Hippocampal formation (tissue), 2 donors: ENCODE measurements around the gene ANKS3.

Experiments
- DNase-seq, 2 donors: peaks; one replicate each; lab custom pipeline; 2025; lab: John Stamatoyannopoulos, UW

ANKS3 gene

GRCh38 chr16:4646773-4647643 is 87.1 kb downstream of the ANKS3 start:
- DNase-seq: no peak
